PFSK-1 (cell line): ENCODE results near the gene NADK.

ENCODE experiments used
- FOXP2 ChIP-seq: optimal IDR thresholded peaks from 2 replicates; pipeline ENCODE3; 2011; ENCODE audit warnings: borderline replicate concordance, control low read depth, inconsistent platforms; ENCODE audit not compliant: insufficient read depth; ENCODE audit errors: extremely low read length, extremely low read depth
- POLR2AphosphoS5 ChIP-seq: IDR thresholded peaks from 2 replicates; pipeline ENCODE4 v1.6.1; 2012; ENCODE audit warnings: low read depth, mild to moderate bottlenecking, control low read depth, low read length, moderate library complexity
- REST ChIP-seq, 2 experiments: IDR thresholded peaks; 2 replicates each; pipeline versions ENCODE4 v1.6.1 to v1.8.0; 2011 to 2012; ENCODE audit warnings: low read depth in 2 of 2, low read length in 2 of 2, control low read depth in 1 of 2, inconsistent platforms in 1 of 2, mild to moderate bottlenecking in 1 of 2, moderate library complexity in 1 of 2; ENCODE audit not compliant: insufficient read depth in 1 of 2
- SIN3A ChIP-seq: IDR thresholded peaks from 2 replicates; pipeline ENCODE4 v1.6.1; 2012; ENCODE audit warnings: mild to moderate bottlenecking, low read length, moderate library complexity, borderline replicate concordance; ENCODE audit not compliant: insufficient read depth
- TAF1 ChIP-seq: IDR thresholded peaks from 2 replicates; pipeline ENCODE4 v1.6.1; 2012; ENCODE audit warnings: low read length, control low read depth, borderline replicate concordance; ENCODE audit not compliant: insufficient read depth

Gene NADK

GRCh38 chr1:1773874-1774273 is 4.4 kb downstream of the NADK start:
- no peak for TF ChIP-seq POLR2AphosphoS5
- no peak for TF ChIP-seq REST (IDR thresholded peaks at IDR 0.05; ENCODE audit: insufficient read depth in 1 of 2, low read depth in 2 of 2, low read length in 2 of 2)
- TF ChIP-seq SIN3A: no peak
- no peak for TF ChIP-seq TAF1
- TF ChIP-seq FOXP2: no peak

GRCh38 chr1:1771096-1771495 is 7.2 kb downstream of the NADK start:
- TF ChIP-seq POLR2AphosphoS5: no peak
- TF ChIP-seq FOXP2: no peak
- no peak for TF ChIP-seq SIN3A
- TF ChIP-seq REST (IDR thresholded peaks at IDR 0.05; ENCODE audit: insufficient read depth in 1 of 2, low read depth in 2 of 2, low read length in 2 of 2): no peak
- no peak for TF ChIP-seq TAF1

- no peak for TF ChIP-seq FOXP2
- no peak for TF ChIP-seq POLR2AphosphoS5
- TF ChIP-seq TAF1: no peak
These were observed 8.2 kb downstream of the NADK start for GRCh38 chr1:1770102-1770501.

DNA sequence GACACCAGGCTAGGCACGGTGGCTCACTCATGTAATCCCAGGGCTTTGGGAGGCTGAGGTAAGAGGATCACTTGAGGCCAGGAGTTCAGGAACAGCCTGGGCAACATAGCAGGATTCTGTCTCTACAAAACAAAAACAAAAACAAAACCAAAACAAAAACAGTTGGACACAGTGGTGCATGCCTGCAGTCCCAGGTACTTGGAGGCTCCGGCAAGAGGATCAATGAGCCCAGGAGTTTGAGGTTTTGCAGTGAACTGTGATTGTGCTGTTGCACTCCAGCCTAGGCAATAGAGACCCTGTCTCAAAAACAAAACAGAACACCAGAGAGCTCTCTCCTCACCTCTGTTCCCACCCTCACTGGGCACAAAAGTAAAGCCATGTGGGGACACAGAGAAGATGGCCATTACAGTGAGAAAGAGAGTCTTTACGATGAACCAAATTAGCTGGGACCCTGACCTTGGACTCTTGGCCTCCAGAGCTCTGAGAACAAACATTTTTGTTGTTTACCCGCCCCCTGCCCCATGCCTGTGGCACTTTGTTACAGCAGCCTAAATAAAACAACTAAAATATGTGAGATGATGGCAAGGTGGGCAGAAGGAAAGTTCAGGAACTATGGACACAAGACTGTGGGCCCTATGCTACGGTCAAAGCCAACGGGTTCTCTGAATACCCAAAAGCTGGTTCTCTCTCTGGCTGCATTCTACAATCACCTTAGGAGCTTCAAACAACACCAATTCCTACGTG is 9.8 kb downstream of the NADK start:
- TF ChIP-seq FOXP2: no peak

- TF ChIP-seq TAF1: no peak
- no peak for TF ChIP-seq FOXP2
- no peak for TF ChIP-seq POLR2AphosphoS5
- TF ChIP-seq SIN3A: no peak
- no peak for TF ChIP-seq REST (IDR thresholded peaks at IDR 0.05; ENCODE audit: insufficient read depth in 1 of 2, low read depth in 2 of 2, low read length in 2 of 2)
These were observed 13.3 kb downstream of the NADK start for GRCh38 chr1:1764876-1765470.

- TF ChIP-seq FOXP2: no peak
- no peak for TF ChIP-seq POLR2AphosphoS5
- no peak for TF ChIP-seq SIN3A
- TF ChIP-seq TAF1: no peak
- no peak for TF ChIP-seq REST (IDR thresholded peaks at IDR 0.05; ENCODE audit: insufficient read depth in 1 of 2, low read depth in 2 of 2, low read length in 2 of 2)
These were observed 14.3 kb downstream of the NADK start for GRCh38 chr1:1763657-1764621.
